Measurements from ENCODE around the gene FOXR1. TPM values are rescaled to one million over a fixed set of nuclear protein-coding genes. Genes with fewer than 3 reads are reported as not detected.

The FOXR1 gene
- total and polyA plus RNA-seq, 4 donors: not detected

DNA sequence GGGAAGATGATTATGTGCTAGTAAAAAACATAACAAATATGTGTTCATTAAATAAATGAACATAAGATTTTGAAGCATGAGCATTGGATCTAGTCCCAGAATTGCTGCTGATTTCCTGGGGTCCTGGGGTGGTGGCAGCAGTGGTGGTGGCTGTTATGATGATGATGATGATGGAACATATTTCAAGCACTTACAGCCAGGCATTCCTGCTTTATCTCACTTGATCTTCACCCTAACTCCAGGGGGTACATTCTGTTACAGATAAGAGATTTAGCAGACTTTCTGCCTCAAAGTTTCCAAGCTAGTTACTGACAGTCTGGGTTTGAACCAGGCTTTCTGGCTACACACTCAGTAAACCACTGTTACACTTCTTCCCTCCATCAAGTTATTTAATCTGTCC is 52.2 kb downstream of the FOXR1 start:
- Histone ChIP-seq H3K9me3 (ENCODE audit: control insufficient read depth in 4 of 4, insufficient read depth in 3 of 4, low read length in 3 of 4) (no peaks in the 10 kb centered on the region), H3K4me3 (no peak overlapping the region), H3K4me1 (ENCODE audit: control insufficient read depth in 5 of 5, insufficient read depth in 5 of 5, low read length in 5 of 5) (peaks cover 0 to 22% (median 9%) of the 10 kb centered on the region in 5 donors)

DNA sequence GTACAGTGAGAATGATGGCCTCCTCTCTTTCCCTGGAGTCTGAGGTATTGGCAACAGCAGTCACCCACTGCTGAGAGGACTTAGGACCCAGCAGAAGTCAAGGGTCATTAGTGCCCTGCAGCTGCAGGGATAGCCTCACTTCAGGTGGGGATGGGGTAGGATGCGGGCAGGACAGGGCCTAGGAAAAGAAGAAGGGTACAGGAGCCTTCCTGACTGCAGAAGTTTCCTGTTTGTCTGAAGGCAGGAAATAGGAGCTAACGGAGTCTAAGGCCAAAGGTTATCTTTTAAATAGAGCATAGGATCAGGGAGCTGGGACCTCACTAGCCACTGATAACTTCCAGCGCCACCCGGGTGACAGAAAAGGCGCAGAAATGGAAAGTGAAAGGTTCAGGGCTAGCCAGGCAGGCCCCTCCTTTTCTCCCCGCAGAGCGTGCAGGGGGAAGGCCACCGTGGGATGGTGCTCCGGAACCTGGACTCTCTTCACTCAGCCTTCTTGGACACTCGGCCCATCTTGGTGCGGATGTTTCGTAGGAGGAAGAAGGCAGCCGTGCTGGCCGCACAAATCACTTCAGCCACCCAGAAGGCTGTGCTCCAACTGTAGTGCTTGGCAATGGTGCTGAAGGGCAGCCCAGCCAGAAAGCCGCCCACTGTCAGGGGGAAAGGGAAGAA is 53.0 kb downstream of the FOXR1 start:
- DNase-seq (no peak), ATAC-seq (ENCODE audit: insufficient read depth, low FRiP score) (no peak)
- Histone ChIP-seq H3K9ac (ENCODE audit: insufficient read depth in 1 of 2, low read length in 2 of 2) (no peak overlapping the region), H3K4me1 (ENCODE audit: control insufficient read depth in 5 of 5, insufficient read depth in 5 of 5, low read length in 5 of 5) (peaks cover 0 to 28% (median 14%) of the 10 kb centered on the region in 5 donors), H3K27me3 (ENCODE audit: control insufficient read depth in 3 of 3, insufficient read depth in 3 of 3, low read length in 2 of 3) (no peaks in the 10 kb centered on the region), H3K27ac (ENCODE audit: low read depth in 1 of 2, low read length in 1 of 2) (peak overlapping the region in 1 of 2 donors; percentile 52), H3K4me3 (no peak overlapping the region), H3K36me3 (ENCODE audit: control insufficient read depth in 4 of 4, insufficient read depth in 4 of 4, low read length in 4 of 4) (peaks cover 10 to 25% (median 17%) of the 10 kb centered on the region in 4 donors), H3K9me3 (ENCODE audit: control insufficient read depth in 4 of 4, insufficient read depth in 3 of 4, low read length in 3 of 4) (no peaks in the 10 kb centered on the region)
- WGBS, 2 donors: 69 to 74% methylated on average over 15 of the region's 15 CpGs
- TF ChIP-seq, protein P1, sequence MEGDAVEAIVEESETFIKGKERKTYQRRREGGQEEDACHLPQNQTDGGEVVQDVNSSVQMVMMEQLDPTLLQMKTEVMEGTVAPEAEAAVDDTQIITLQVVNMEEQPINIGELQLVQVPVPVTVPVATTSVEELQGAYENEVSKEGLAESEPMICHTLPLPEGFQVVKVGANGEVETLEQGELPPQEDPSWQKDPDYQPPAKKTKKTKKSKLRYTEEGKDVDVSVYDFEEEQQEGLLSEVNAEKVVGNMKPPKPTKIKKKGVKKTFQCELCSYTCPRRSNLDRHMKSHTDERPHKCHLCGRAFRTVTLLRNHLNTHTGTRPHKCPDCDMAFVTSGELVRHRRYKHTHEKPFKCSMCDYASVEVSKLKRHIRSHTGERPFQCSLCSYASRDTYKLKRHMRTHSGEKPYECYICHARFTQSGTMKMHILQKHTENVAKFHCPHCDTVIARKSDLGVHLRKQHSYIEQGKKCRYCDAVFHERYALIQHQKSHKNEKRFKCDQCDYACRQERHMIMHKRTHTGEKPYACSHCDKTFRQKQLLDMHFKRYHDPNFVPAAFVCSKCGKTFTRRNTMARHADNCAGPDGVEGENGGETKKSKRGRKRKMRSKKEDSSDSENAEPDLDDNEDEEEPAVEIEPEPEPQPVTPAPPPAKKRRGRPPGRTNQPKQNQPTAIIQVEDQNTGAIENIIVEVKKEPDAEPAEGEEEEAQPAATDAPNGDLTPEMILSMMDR (IDR thresholded peaks at IDR 0.05; ENCODE audit: control extremely low read depth, extremely low read depth): no peak

More for the DNA sequence above, 52.2 kb downstream of the FOXR1 start:
- Histone ChIP-seq H3K27ac (ENCODE audit: low read depth in 1 of 2, low read length in 1 of 2) (no peak overlapping the region), H3K27me3 (ENCODE audit: control insufficient read depth in 3 of 3, insufficient read depth in 3 of 3, low read length in 2 of 3) (no peaks in the 10 kb centered on the region), H3K36me3 (ENCODE audit: control insufficient read depth in 4 of 4, insufficient read depth in 4 of 4, low read length in 4 of 4) (peaks cover 10 to 23% (median 17%) of the 10 kb centered on the region in 4 donors), H3K9ac (ENCODE audit: insufficient read depth in 1 of 2, low read length in 2 of 2) (no peak overlapping the region)
- ATAC-seq (ENCODE audit: insufficient read depth, low FRiP score) (no peak), DNase-seq (no peak)
- TF ChIP-seq, protein P1 (IDR thresholded peaks at IDR 0.05; ENCODE audit: control extremely low read depth, extremely low read depth): no peak

DNA sequence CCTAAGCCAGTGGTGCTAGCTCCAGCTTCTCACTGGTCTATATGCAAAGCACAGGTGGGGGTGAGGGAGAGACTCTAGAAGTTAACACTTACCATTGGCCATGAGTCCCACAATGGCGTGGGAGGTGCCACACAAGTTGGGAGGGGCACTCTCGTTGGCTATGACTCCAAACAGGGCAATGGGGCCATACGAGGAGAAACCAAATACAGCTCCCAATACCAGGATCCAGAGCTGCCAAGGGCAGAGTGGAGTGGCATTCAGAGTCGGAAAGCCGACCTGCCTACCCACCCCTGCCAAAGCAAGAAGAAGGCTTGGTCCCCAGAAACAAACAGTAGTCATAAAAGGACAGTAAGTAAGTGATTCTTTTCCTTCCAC is 53.5 kb downstream of the FOXR1 start:
- ATAC-seq (ENCODE audit: insufficient read depth, low FRiP score): no peak
- peak overlapping the region in 1 of 2 donors; percentile 52 for H3K27ac ChIP-seq (ENCODE audit: low read depth in 1 of 2, low read length in 1 of 2)
- peaks cover 10 to 25% (median 15%) of the 10 kb centered on the region in 4 donors for H3K36me3 ChIP-seq (ENCODE audit: control insufficient read depth in 4 of 4, insufficient read depth in 4 of 4, low read length in 4 of 4)
- no peaks in the 10 kb centered on the region for H3K27me3 ChIP-seq (ENCODE audit: control insufficient read depth in 3 of 3, insufficient read depth in 3 of 3, low read length in 2 of 3)
- peaks cover 0 to 28% (median 13%) of the 10 kb centered on the region in 5 donors for H3K4me1 ChIP-seq (ENCODE audit: control insufficient read depth in 5 of 5, insufficient read depth in 5 of 5, low read length in 5 of 5)
- H3K9ac ChIP-seq (ENCODE audit: insufficient read depth in 1 of 2, low read length in 2 of 2): no peak overlapping the region
- TF ChIP-seq, protein P1 (IDR thresholded peaks at IDR 0.05; ENCODE audit: control extremely low read depth, extremely low read depth): no peak
- no peak overlapping the region for H3K4me3 ChIP-seq
- 77 to 79% methylated on average over 5 of the region's 5 CpGs for WGBS, 2 donors
- H3K9me3 ChIP-seq (ENCODE audit: control insufficient read depth in 4 of 4, insufficient read depth in 3 of 4, low read length in 3 of 4): no peaks in the 10 kb centered on the region
- no peak for DNase-seq

All from lung (tissue), 12 donors.